Body of pancreas (tissue), 4 donors: ENCODE data around the gene PDE3A. TPM values are rescaled to one million over a fixed set of nuclear protein-coding genes. Genes with fewer than 3 reads are reported as not detected.

Source experiments
- ATAC-seq: fragments of 150-250 bp; one replicate; pipeline ENCODE4 v1.9.1; 2016
- DNase-seq, 4 donors: peaks; one replicate each; pipeline ENCODE4 v3.0.0-alpha.2; 2019
- H3K27ac ChIP-seq, 4 donors: fragments of 200-600 bp; sonication (generic); 1 replicate in 3 of 4; 2 replicates in 1 of 4; pipeline versions ENCODE4 v1.5.1 to v1.6.1; 2016 to 2019; ENCODE audit warnings: mild to moderate bottlenecking in 1 of 4, mixed read lengths in 1 of 4, moderate library complexity in 1 of 4
- H3K27me3 ChIP-seq, 2 donors: fragments of 200-600 bp; sonication (generic); one replicate each; pipeline ENCODE4 v1.6.0; 2016; ENCODE audit warnings: mild to moderate bottlenecking in 1 of 2
- H3K36me3 ChIP-seq, 2 donors: fragments of 200-600 bp; sonication (generic); replicated peaks in 1 of 2; 2 replicates each; pipeline ENCODE4 v1.5.1; 2016; ENCODE audit warnings: low read depth in 2 of 2; ENCODE audit not compliant: insufficient read depth in 1 of 2
- H3K4me1 ChIP-seq: fragments of 200-600 bp; sonication (generic); one replicate; pipeline ENCODE4 v1.6.0; 2016
- H3K4me3 ChIP-seq, 2 donors: fragments of 200-600 bp; sonication (generic); 1 replicate in 1 of 2; 2 replicates in 1 of 2; pipeline ENCODE4 v1.5.1; 2016 to 2019
- H3K9me3 ChIP-seq, 3 donors: fragments of 200-600 bp; sonication (generic); 1 replicate in 2 of 3; 2 replicates in 1 of 3; pipeline ENCODE4 v1.5.1; 2016
- POLR2A ChIP-seq, 3 donors: fragments of 450-650 bp; IDR thresholded peaks; one replicate each; pipeline ENCODE4 v1.6.1; 2016; ENCODE audit warnings: antibody characterized with exemption in 3 of 3, mild to moderate bottlenecking in 2 of 3
- WGBS, 2 donors: methylation state at CpG; one replicate each; pipeline ENCODE4 v1.1.5; 2017; 5-methylcytosine and 5-hydroxymethylcytosine counted together
- intact Hi-C: fragments of 100-400 bp; cut with DNase I; formaldehyde crosslinking; loops from one replicate; pipeline ENCODE4 v1.15.1; 2023
- total RNA-seq, 2 donors: library from RNA; depleted of rRNA; stranded (reverse); fragments of >200 nt; gene quantifications; one replicate each; pipeline ENCODE4 v1.1.0, GENCODE V29; 2016
- TF ChIP-seq, protein P1 (sequence below), 7 experiments: fragments of 450-650 bp in 4 of 7; fragments of 200-600 bp in 3 of 7; sonication (generic) in 3 of 7; IDR thresholded peaks; one replicate each; pipeline ENCODE4 v1.5.1; 2016 to 2019; ENCODE audit warnings: antibody characterized with exemption in 7 of 7

Gene PDE3A
- total RNA-seq, 2 donors from 2014 or later: 20.5 to 28.3 TPM

DNA sequence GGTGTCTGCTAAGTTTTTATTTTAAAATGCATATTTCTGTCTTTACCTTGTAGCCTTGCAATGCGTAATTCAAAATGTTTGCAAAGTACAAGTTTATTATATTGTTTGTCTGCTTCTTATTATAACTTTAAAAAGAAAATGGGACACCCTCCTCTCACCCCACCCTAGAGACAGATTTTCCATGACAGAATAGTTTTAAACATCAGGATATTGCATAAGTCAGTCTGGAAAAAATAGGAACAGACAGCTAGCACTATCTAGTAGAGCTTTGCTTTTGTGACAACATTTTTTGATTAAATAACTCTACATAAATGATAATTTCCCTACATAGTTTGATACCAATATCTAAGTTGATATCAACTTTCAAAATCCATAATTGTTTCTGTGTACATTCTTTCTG lies 71.3 kb downstream of the PDE3A start:
- intact Hi-C loops: no loop called here
- WGBS, 2 donors: 38 to 67% methylated on average over 1 of the region's 1 CpG
- no peak for TF ChIP-seq POLR2A (IDR thresholded peaks at IDR 0.05)
- TF ChIP-seq, protein P1, sequence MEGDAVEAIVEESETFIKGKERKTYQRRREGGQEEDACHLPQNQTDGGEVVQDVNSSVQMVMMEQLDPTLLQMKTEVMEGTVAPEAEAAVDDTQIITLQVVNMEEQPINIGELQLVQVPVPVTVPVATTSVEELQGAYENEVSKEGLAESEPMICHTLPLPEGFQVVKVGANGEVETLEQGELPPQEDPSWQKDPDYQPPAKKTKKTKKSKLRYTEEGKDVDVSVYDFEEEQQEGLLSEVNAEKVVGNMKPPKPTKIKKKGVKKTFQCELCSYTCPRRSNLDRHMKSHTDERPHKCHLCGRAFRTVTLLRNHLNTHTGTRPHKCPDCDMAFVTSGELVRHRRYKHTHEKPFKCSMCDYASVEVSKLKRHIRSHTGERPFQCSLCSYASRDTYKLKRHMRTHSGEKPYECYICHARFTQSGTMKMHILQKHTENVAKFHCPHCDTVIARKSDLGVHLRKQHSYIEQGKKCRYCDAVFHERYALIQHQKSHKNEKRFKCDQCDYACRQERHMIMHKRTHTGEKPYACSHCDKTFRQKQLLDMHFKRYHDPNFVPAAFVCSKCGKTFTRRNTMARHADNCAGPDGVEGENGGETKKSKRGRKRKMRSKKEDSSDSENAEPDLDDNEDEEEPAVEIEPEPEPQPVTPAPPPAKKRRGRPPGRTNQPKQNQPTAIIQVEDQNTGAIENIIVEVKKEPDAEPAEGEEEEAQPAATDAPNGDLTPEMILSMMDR (IDR thresholded peaks at IDR 0.05): no peak
- H3K4me1 ChIP-seq: peaks cover 4% of the 10 kb centered on the region
- H3K27me3 ChIP-seq: no peaks in the 10 kb centered on the region
- ATAC-seq: no peak
- H3K4me3 ChIP-seq: no peak overlapping the region
- peak overlapping the region in 1 of 4 donors; percentile 11 for H3K27ac ChIP-seq
- no peaks in the 10 kb centered on the region for H3K9me3 ChIP-seq
- no peaks in the 10 kb centered on the region for H3K36me3 ChIP-seq
- no peak for DNase-seq

DNA sequence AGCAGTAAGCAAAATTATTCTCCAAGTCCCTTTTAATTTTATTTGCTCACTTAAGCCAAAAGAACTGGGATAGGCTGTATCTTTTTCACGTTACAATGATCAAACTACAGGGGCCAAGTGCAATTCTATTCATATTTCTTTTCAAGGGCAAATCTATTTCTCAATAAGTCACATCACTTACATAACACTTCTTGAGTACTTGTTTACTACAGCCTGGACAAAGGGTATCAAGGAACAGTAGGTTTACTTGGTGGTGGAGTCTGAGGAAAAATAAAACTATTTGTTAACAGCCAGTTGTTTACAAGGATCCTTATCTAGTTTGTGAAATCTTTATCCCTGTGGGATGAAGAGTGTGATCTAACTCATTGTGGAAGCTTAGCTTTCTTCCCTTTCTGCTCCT lies 72.1 kb downstream of the PDE3A start:
- no peak for ATAC-seq
- WGBS, 2 donors: 9 to 12% methylated on average over 1 of the region's 1 CpG
- no peaks in the 10 kb centered on the region for H3K27me3 ChIP-seq
- DNase-seq: no peak
- H3K27ac ChIP-seq: no peak overlapping the region
- H3K36me3 ChIP-seq: no peaks in the 10 kb centered on the region
- TF ChIP-seq, protein P1 (IDR thresholded peaks at IDR 0.05): no peak
- TF ChIP-seq POLR2A (IDR thresholded peaks at IDR 0.05): no peak
- intact Hi-C loops: no loop called here
- no peaks in the 10 kb centered on the region for H3K4me1 ChIP-seq
- H3K9me3 ChIP-seq: no peaks in the 10 kb centered on the region
- no peak overlapping the region for H3K4me3 ChIP-seq

DNA sequence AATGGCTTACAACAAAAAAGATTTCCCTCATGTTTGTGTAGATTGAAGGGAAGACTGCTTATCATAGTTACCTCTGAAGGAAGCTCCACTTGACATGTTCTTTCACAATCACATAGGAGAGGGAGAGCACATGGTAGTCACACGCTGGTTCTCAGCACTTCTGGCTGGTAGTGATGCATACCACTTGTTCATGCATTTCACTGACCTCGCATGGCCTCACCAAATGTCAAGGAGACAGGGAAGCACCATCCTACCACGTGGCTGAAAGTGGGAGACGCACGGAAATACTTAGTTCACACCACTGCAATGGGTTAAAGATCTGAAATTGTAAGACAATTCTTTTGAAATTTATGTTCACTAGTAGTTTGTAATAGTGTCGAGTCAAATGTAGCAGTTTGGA lies 74.0 kb downstream of the PDE3A start:
- intact Hi-C loops: no loop called here
- H3K27me3 ChIP-seq: no peaks in the 10 kb centered on the region
- TF ChIP-seq, protein P1 (IDR thresholded peaks at IDR 0.05): no peak
- no peak for TF ChIP-seq POLR2A (IDR thresholded peaks at IDR 0.05)
- H3K27ac ChIP-seq: no peak overlapping the region
- no peaks in the 10 kb centered on the region for H3K9me3 ChIP-seq
- H3K4me1 ChIP-seq: no peaks in the 10 kb centered on the region
- no peak overlapping the region for H3K4me3 ChIP-seq
- no peaks in the 10 kb centered on the region for H3K36me3 ChIP-seq
- no peak for ATAC-seq
- no peak for DNase-seq
- WGBS, 2 donors: 66 to 68% methylated on average over 6 of the region's 6 CpGs

DNA sequence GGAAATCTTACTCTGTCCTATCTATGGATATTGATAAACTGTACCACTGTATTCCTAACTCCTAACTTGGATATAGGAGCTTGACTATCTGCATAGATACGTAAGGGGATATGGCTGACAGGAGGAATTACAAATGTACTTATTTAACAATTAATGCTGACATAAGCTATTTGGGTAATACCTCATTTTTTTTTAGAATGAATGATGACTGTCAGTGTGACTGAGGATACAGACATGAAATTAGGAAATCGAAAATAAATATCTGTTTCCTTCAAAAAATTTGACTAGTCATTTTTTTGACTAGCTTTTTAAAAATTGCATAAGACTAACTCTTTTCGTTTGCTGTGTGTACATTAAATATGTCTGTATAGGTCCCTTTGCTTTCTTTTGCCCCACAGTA lies 74.9 kb downstream of the PDE3A start:
- ATAC-seq (no peak), DNase-seq (no peak)
- intact Hi-C loops: no loop called here
- H3K27ac ChIP-seq: no peak overlapping the region
- no peaks in the 10 kb centered on the region for H3K27me3 ChIP-seq
- H3K36me3 ChIP-seq: no peaks in the 10 kb centered on the region
- 53% methylated on average over 3 of the region's 3 CpGs for WGBS, 2 donors
- no peaks in the 10 kb centered on the region for H3K9me3 ChIP-seq
- H3K4me1 ChIP-seq: no peaks in the 10 kb centered on the region
- H3K4me3 ChIP-seq: no peak overlapping the region
- no peak for TF ChIP-seq POLR2A (IDR thresholded peaks at IDR 0.05)
- TF ChIP-seq, protein P1 (IDR thresholded peaks at IDR 0.05): no peak

DNA sequence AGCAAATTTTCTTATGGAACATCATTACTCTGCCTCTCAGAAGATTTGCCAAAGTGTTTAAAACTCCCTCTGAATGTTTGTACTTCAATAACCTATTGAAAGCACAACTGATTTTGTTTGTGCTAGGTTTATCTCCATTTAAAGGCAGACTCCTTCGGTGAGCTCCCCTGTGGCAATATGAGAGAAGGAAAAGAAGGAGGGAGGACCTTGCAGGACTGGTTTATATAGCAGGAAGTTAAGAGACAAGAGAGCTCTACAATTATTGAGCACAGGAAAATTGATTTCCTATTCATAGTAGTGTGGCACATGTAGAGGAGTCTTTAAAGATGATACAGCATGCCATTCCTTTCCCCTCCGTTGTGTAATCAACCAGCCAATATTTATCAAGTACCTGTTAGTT lies 75.5 kb downstream of the PDE3A start:
- H3K36me3 ChIP-seq: no peaks in the 10 kb centered on the region
- no peaks in the 10 kb centered on the region for H3K27me3 ChIP-seq
- no peak overlapping the region for H3K27ac ChIP-seq
- H3K4me1 ChIP-seq: no peaks in the 10 kb centered on the region
- no peaks in the 10 kb centered on the region for H3K9me3 ChIP-seq
- H3K4me3 ChIP-seq: no peak overlapping the region
- TF ChIP-seq, protein P1 (IDR thresholded peaks at IDR 0.05): no peak
- TF ChIP-seq POLR2A (IDR thresholded peaks at IDR 0.05): no peak
- intact Hi-C loops: no loop called here
- DNase-seq: no peak
- 22 to 24% methylated on average over 2 of the region's 2 CpGs for WGBS, 2 donors
- peak; percentile 24 for ATAC-seq
